Measurements from ENCODE around the gene HEMGN.

DNA sequence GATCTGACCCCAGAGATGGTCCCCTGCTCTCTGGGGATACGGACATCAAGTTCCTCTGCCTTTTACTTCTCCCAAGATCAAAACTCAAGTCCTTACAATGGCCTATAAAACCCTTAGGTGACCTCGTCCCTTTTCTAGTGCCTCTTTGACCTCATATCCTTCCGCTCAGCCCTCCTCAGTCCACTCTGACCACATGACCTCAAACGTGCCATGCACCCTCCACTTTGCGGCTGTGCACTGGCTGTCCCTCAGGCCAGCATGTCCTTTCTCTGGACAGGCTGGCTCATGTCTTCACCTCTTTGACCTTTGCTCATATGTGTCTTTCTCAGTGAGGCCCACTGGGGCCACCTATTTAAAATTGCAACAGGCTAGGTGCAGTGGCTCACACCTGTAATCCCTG, 30.3 kb downstream of the HEMGN start:
- TF ChIP-seq, protein P1, sequence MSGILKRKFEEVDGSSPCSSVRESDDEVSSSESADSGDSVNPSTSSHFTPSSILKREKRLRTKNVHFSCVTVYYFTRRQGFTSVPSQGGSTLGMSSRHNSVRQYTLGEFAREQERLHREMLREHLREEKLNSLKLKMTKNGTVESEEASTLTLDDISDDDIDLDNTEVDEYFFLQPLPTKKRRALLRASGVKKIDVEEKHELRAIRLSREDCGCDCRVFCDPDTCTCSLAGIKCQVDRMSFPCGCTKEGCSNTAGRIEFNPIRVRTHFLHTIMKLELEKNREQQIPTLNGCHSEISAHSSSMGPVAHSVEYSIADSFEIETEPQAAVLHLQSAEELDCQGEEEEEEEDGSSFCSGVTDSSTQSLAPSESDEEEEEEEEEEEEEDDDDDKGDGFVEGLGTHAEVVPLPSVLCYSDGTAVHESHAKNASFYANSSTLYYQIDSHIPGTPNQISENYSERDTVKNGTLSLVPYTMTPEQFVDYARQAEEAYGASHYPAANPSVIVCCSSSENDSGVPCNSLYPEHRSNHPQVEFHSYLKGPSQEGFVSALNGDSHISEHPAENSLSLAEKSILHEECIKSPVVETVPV (CRISPR knock-in tag; IDR thresholded peaks at IDR 0.05), result no peak
- no peak for TF ChIP-seq TOX (CRISPR knock-in tag; IDR thresholded peaks at IDR 0.05; ENCODE audit: borderline replicate concordance)
- TF ChIP-seq, protein P2, sequence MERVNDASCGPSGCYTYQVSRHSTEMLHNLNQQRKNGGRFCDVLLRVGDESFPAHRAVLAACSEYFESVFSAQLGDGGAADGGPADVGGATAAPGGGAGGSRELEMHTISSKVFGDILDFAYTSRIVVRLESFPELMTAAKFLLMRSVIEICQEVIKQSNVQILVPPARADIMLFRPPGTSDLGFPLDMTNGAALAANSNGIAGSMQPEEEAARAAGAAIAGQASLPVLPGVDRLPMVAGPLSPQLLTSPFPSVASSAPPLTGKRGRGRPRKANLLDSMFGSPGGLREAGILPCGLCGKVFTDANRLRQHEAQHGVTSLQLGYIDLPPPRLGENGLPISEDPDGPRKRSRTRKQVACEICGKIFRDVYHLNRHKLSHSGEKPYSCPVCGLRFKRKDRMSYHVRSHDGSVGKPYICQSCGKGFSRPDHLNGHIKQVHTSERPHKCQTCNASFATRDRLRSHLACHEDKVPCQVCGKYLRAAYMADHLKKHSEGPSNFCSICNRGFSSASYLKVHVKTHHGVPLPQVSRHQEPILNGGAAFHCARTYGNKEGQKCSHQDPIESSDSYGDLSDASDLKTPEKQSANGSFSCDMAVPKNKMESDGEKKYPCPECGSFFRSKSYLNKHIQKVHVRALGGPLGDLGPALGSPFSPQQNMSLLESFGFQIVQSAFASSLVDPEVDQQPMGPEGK (CRISPR knock-in tag; IDR thresholded peaks at IDR 0.05; ENCODE audit: borderline replicate concordance), result no peak
